Breast epithelium (tissue), 4 donors: ENCODE measurements around the gene DENND1C. TPM values are rescaled to one million over a fixed set of nuclear protein-coding genes. Genes with fewer than 3 reads are reported as not detected.
"Not testable (repeated sequence)": the region's sequence is repeated elsewhere in the genome, so short reads cannot be mapped to it uniquely, and the experiment has no call there.

Experiments used
- DNase-seq, 2 donors: peaks; one replicate each; pipeline ENCODE4 v3.0.0-alpha.2; 2019; ENCODE audit warnings: low spot score in 2 of 2
- H3K27ac ChIP-seq, 2 donors: fragments of 200-600 bp; sonication (generic) in 1 of 2; one replicate each; pipeline ENCODE4 v1.5.1; 2016 to 2019; ENCODE audit warnings: mild to moderate bottlenecking in 1 of 2
- H3K27me3 ChIP-seq, 2 donors: fragments of 200-600 bp; sonication (generic) in 1 of 2; one replicate each; pipeline versions ENCODE4 v1.5.1 to v1.6.0; 2017 to 2019; ENCODE audit warnings: control low read depth in 1 of 2, mild to moderate bottlenecking in 1 of 2
- H3K36me3 ChIP-seq: fragments of 200-600 bp; one replicate; pipeline ENCODE4 v1.5.1; 2019
- H3K4me1 ChIP-seq, 2 donors: fragments of 200-600 bp; sonication (generic); one replicate each; pipeline ENCODE4 v1.5.1; 2016 to 2019; ENCODE audit warnings: control low read depth in 1 of 2
- H3K4me3 ChIP-seq, 3 donors: fragments of 200-600 bp; sonication (generic); 1 replicate in 2 of 3; 2 replicates in 1 of 3; pipeline ENCODE4 v1.5.1; 2016 to 2019; ENCODE audit warnings: mild to moderate bottlenecking in 3 of 3, moderate library complexity in 2 of 3
- H3K9me3 ChIP-seq, 2 donors: fragments of 200-600 bp; sonication (generic) in 1 of 2; one replicate each; pipeline ENCODE4 v1.5.1; 2016 to 2019; ENCODE audit warnings: control low read depth in 1 of 2
- CTCF ChIP-seq, 3 donors: fragments of 450-650 bp; IDR thresholded peaks; one replicate each; pipeline ENCODE4 v1.5.1; 2016 to 2017; ENCODE audit warnings: antibody characterized with exemption in 3 of 3, mild to moderate bottlenecking in 3 of 3, moderate library complexity in 3 of 3
- POLR2A ChIP-seq: fragments of 450-650 bp; IDR thresholded peaks from one replicate; pipeline ENCODE4 v1.6.1; 2016; ENCODE audit warnings: antibody characterized with exemption, mild to moderate bottlenecking, moderate library complexity
- POLR2AphosphoS5 ChIP-seq, 3 donors: sonication (generic); formaldehyde crosslinking; IDR thresholded peaks; one replicate each; pipeline ENCODE4 v1.6.1; 2017; ENCODE audit warnings: antibody characterized with exemption in 3 of 3
- intact Hi-C: fragments of 100-400 bp; cut with DNase I; formaldehyde crosslinking; loops from one replicate; pipeline ENCODE4 v1.15.1; 2023; ENCODE audit warnings: low total_unique reads
- total RNA-seq, 3 donors: library from RNA; depleted of rRNA; stranded (reverse); fragments of >200 nt; gene quantifications; one replicate each; pipeline ENCODE4 v1.1.0, GENCODE V29; 2016

DENND1C gene
- total RNA-seq, 3 donors from 2014 or later = 1.3 to 3.2 (median 2.5) TPM

- H3K36me3 ChIP-seq = no peaks in the 10 kb centered on the region
- no peaks in the 10 kb centered on the region for H3K27me3 ChIP-seq
- H3K4me1 ChIP-seq = no peaks in the 10 kb centered on the region
- H3K9me3 ChIP-seq = no peaks in the 10 kb centered on the region
- no peak overlapping the region for H3K27ac ChIP-seq
- DNase-seq = no peak
- intact Hi-C loops = no loop called here
- TF ChIP-seq POLR2AphosphoS5 (IDR thresholded peaks at IDR 0.05) (no peak), POLR2A (no peak), CTCF (IDR thresholded peaks at IDR 0.05) (no peak)
- H3K4me3 ChIP-seq = no peak overlapping the region
Observed at GRCh38 chr19:6514089-6514488, 32.5 kb upstream of the DENND1C start.

- H3K27ac ChIP-seq = no peak overlapping the region
- intact Hi-C loops = no loop called here
- no peak for DNase-seq
Observed at GRCh38 chr19:6510618-6511017, 29.0 kb upstream of the DENND1C start.

GRCh38 chr19:6509118-6509971 is 27.8 kb upstream of the DENND1C start:
- H3K9me3 ChIP-seq = no peaks in the 10 kb centered on the region
- intact Hi-C loops = no loop called here
- no peak overlapping the region for H3K4me3 ChIP-seq
- no peak overlapping the region for H3K27ac ChIP-seq
- no peaks in the 10 kb centered on the region for H3K36me3 ChIP-seq
- no peak for DNase-seq
- H3K27me3 ChIP-seq = no peaks in the 10 kb centered on the region
- no peaks in the 10 kb centered on the region for H3K4me1 ChIP-seq
- TF ChIP-seq POLR2A = no peak
- no peak for TF ChIP-seq POLR2AphosphoS5 (IDR thresholded peaks at IDR 0.05)
- TF ChIP-seq CTCF (IDR thresholded peaks at IDR 0.05) = no peak

More at GRCh38 chr19:6510618-6511017, 29.0 kb upstream of the DENND1C start:
- no peaks in the 10 kb centered on the region for H3K9me3 ChIP-seq
- no peaks in the 10 kb centered on the region for H3K36me3 ChIP-seq
- no peak for TF ChIP-seq POLR2A
- no peak for TF ChIP-seq POLR2AphosphoS5 (IDR thresholded peaks at IDR 0.05)
- no peak for TF ChIP-seq CTCF (IDR thresholded peaks at IDR 0.05)
- H3K4me1 ChIP-seq = no peaks in the 10 kb centered on the region
- no peaks in the 10 kb centered on the region for H3K27me3 ChIP-seq
- no peak overlapping the region for H3K4me3 ChIP-seq

GRCh38 chr19:6508028-6508771 is 26.6 kb upstream of the DENND1C start:
- H3K9me3 ChIP-seq, intact Hi-C loops, H3K27ac ChIP-seq, H3K4me3 ChIP-seq, H3K4me1 ChIP-seq, DNase-seq, H3K36me3 ChIP-seq, H3K27me3 ChIP-seq: not testable (repeated sequence)

GRCh38 chr19:6503407-6504201 is 22.0 kb upstream of the DENND1C start:
- Histone ChIP-seq H3K36me3 (no peaks in the 10 kb centered on the region), H3K27me3 (peaks cover 7 to 36% of the 10 kb centered on the region in 2 donors), H3K4me1 (peaks cover 4 to 6% of the 10 kb centered on the region in 2 donors), H3K9me3 (no peaks in the 10 kb centered on the region), H3K4me3 (no peak overlapping the region), H3K27ac (no peak overlapping the region)
- intact Hi-C loops = no loop called here
- TF ChIP-seq CTCF (IDR thresholded peaks at IDR 0.05) = no peak
- no peak for TF ChIP-seq POLR2AphosphoS5 (IDR thresholded peaks at IDR 0.05)
- DNase-seq = no peak
